HL-60/S4 treated with phorbol 12-myristate 13-acetate at 8.2 ng/mL for 4 days and 3 days (cell line): ENCODE data around the gene SCAF11.

ENCODE experiments used
- in situ Hi-C: fragments of 300-500 bp; cut with MboI; formaldehyde crosslinking; loops from 2 replicates; pipeline ENCODE4 v1.15.0; 2022; ENCODE audit warnings: low sequenced_read_pairs

Gene SCAF11

GRCh38 chr12:45980540-45980939 lies 9.8 kb downstream of the SCAF11 start:
- in situ Hi-C loops, result no loop called here

GRCh38 chr12:45978108-45978507 lies 12.3 kb downstream of the SCAF11 start:
- in situ Hi-C loops, result no loop called here

GRCh38 chr12:45977620-45978019 lies 12.8 kb downstream of the SCAF11 start:
- in situ Hi-C loops, result no loop called here

GRCh38 chr12:45975506-45975905 lies 14.9 kb downstream of the SCAF11 start:
- in situ Hi-C loops, result no loop called here

GRCh38 chr12:45974883-45975282 lies 15.5 kb downstream of the SCAF11 start:
- in situ Hi-C loops, result no loop called here

DNA sequence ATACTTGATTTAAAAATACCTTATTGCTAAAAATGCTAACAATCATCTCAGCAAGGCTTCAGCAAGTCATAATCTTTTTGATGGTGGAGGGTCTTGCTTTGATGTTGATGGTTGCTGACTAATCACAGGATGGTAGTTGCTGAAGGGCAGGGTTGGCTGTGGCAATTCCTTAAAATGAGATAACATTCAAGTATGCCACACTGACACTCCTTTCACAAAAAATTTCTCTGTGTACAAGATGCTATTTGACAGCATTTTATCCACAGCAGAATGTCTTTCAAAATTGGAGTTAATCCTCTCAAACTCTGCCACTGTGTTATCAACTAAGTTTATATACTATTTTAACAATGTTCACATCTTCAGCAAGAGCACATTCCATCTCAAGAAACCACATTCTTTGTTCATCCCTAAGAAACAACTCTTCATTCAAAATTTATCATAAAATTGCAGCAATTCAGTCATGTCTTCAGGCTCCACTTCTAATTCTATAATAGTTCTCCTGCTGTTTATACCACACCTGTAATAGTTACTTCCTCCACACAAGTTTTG lies 16.1 kb downstream of the SCAF11 start:
- in situ Hi-C loops, result no loop called here

GRCh38 chr12:45973526-45973925 lies 16.8 kb downstream of the SCAF11 start:
- in situ Hi-C loops, result no loop called here

GRCh38 chr12:45970391-45970790 lies 20.0 kb downstream of the SCAF11 start:
- in situ Hi-C loops, result no loop called here

DNA sequence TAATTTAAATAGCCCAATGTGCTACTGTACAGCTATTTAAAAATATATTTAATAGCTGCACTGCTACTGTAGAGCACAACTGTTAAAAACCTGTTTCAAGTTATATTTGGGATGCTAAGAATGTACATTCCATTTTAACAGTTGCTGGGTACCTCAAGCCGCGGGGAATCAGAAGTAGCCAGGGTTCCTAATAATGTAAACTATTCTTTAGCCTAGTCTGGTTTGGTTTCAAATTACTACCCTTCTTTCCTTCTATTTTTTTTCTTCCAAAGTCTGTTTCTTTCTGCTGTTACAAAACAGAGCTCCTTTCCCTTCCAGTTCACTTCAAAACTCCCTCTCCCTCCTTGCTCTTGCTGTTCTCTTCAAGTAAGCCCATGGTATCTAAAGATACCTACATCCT lies 21.3 kb downstream of the SCAF11 start:
- in situ Hi-C loops, result no loop called here

- in situ Hi-C loops, result no loop called here
These were observed 23.9 kb downstream of the SCAF11 start for GRCh38 chr12:45966486-45966885.

DNA sequence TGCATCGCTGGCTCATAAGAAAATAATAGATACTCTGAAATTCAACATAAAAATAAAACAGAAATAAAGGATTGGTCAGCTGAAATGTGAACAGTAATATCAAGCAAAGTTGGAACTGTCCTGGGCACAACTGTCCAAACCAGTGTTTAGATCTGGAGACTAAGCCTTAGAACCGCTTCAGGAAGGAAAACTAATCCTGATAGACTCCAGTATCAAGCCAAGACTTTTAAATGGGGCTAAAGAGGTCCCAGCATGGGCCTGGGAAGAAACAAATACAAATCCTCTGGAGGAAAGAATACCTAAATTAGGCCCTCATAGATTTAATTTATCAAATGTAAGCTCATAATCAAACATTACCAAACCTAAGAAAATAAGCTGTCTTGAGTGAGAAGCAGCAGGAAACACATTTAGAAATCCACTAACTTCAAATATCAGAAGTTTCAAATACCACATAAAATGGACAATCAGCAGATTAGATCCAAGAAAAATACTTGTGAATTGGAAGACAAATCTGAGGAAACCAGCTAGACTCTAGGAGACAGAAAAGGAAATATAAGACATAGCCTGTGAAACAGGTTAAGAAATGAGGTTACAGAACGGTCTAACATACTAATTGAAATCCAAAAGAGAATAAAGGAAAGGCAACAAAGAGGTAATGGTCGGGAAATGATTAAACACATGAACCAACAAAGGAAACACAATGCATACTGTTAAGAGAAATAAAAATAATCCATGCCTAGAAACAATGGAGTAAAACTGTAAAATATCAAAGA lies 27.6 kb downstream of the SCAF11 start:
- in situ Hi-C loops, result no loop called here

- in situ Hi-C loops, result no loop called here
These were observed 30.6 kb downstream of the SCAF11 start for GRCh38 chr12:45959728-45960127.

GRCh38 chr12:45959025-45959424 lies 31.3 kb downstream of the SCAF11 start:
- in situ Hi-C loops, result no loop called here

DNA sequence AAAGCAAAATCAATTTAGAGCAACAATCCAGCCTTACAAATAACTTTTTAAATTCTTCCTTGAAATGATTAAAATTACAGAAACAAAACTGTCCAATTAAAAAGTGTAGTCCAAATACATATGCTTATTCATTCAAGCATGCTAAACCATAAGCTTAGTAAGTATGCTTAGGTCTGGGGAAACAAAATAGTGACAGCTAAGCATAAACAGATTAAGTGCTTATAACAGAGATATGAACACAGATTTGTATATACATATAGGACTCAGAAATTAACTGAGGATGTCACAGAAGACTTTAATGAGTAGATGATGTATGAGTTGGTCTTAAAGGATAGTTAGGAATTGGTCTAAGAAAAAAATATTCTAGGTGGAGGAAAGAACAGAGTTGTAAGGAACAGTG lies 41.8 kb downstream of the SCAF11 start:
- in situ Hi-C loops, result no loop called here

DNA sequence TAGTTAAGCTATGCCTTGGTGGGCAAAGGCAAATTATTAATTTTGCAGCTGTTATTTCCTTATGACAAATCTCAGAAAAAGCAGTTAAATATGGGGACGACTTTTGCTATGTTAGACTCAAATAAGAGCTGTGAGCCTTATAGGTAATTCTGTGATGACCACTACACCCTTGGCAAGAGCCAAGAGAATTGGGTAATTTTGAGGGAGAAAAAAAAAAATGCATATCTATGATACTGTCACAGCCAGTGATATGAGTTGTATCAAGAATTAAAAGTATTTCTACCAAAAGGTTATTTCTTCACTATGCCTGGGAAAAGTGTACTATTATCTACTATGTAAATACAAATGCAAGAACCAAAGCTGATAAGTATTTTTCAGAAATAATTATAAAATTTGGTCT lies 43.9 kb downstream of the SCAF11 start:
- in situ Hi-C loops, result no loop called here

DNA sequence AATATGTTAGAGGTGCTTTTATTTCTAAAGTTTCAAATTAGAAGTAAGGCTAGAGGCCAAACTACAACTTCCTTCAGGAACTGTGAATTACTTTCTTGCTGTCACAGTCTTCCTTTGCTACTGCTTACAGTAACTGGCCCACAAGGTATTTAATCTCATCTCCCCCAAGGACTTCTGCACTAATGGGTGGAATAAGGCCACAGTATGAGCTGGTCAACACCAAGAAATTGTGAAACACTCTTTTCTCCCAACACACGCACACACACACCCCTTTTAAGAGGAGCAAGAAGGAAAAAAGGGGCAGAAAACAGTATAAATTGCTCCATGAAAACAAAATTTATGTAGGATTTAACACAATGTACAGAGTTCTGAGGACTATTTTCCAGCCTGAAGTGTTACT lies 45.6 kb downstream of the SCAF11 start:
- in situ Hi-C loops, result no loop called here

DNA sequence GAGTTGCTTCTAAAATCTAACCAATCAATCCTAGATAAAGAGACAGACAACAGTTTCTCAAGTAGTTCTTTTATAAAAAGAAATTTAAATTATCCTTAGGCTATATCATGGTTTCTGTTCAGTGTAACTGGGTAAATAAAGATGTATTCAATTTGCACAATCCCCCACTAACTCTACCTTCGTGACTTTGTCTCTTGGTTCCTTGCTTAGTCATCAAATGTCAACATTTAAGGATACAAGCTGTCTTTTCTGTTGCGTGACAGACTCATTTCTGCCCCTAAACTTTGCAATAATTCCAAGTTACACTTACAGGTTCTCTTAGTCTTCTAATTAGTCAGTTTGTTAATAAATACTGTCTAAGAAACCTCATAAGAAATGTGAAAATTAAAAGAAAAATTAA lies 50.6 kb downstream of the SCAF11 start:
- in situ Hi-C loops, result no loop called here

DNA sequence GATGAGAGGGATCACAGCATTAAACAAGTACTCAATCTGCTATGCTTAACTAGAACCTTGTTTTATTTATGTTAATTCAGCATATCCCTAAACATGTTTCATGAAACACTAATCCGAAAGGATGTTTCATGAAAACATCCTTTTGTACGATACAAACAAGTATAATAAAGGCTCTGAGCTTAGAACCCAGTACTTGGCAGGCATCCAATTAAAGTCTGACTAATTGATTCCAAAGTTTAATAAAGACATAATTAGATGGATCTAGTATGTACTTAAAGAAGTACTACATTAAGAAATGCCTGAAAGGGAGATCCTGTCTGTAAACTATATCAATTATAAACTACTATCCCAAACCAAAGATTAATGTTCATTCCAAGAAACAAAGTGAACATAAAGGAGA lies 51.8 kb downstream of the SCAF11 start:
- in situ Hi-C loops, result no loop called here

GRCh38 chr12:45934956-45935355 lies 55.4 kb downstream of the SCAF11 start:
- in situ Hi-C loops, result no loop called here

DNA sequence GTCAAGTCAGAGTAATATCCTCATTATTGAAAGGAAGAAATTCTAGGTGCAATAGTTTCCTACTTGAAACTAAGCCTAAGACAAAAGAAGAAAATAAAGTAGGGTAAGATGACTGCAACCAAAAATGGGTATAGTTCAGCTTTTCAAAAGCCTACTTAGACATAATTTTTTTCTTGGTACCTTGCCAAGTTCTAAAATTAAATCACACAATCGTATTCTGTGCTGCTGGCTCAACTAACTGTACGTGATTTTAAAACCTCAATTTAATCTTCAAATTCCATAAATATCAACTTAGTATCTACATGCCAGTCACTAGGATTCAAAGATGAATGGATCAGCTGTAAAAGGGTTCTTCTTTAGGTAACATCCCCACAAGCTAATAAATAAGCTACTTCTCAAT lies 56.9 kb downstream of the SCAF11 start:
- in situ Hi-C loops, result no loop called here

DNA sequence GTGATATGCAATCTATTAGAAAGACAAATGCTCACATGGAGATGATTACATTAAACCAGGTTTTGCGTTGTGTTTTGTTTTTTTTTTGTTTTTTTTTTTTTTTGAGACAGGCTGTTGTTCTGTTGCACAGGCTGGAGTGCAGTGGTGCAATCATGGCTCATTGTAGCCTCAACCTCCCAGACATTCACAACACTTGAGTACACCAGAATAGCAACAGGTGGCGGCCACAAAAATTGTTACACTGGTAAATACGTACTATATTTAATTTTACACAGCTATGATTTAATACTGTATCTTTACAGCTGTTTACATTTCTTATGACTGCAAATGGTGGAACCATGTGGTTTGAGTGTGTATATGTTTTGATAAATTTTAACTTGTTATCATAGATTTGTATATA lies 60.0 kb downstream of the SCAF11 start:
- in situ Hi-C loops, result no loop called here

DNA sequence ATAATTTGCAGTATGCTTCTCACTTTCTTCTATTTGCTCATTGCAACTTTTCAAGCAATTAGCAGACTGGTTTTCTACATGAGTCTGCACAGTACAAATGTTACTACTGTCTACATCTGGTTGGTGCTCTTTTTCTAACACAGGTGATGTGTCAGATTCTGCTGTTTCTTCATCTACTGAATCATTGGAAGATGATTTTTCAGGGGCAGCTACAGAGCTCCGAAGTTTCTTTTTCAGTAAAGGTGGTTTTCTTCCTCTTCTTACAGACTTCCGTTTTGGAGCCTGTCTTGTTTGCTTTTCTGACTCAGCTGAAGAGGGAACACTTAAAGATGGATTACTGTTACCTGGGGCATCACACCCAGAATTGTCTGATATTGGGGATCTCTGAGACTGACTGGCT lies 62.1 kb downstream of the SCAF11 start:
- in situ Hi-C loops, result no loop called here

- in situ Hi-C loops, result no loop called here
These were observed 71.6 kb downstream of the SCAF11 start for GRCh38 chr12:45918818-45919217.
